SK-N-MC (cell line): ENCODE data around the gene FBXO31.

Experiments used
- EZH2 ChIP-seq: fragments of 200-600 bp; sonication (generic); IDR thresholded peaks from one replicate; pipeline ENCODE4 v1.6.1; 2017; ENCODE audit warnings: antibody characterized with exemption
- POLR2AphosphoS5 ChIP-seq: IDR thresholded peaks from 2 replicates; pipeline ENCODE4 v1.6.1; 2012; ENCODE audit warnings: mild to moderate bottlenecking, low read depth, low read length, borderline replicate concordance

- TF ChIP-seq POLR2AphosphoS5 (no peak), EZH2 (no peak)
Measured at GRCh38 chr16:87417528-87417910, 33.9 kb upstream of the FBXO31 start.
